GF-D8 (cell line): ENCODE data around the gene DCAF11.
A peak's percentile ranks its signal among the peaks of the same experiment; 100 is the strongest.

Experiments
- DNase-seq: peaks from one replicate; lab custom pipeline; 2025; lab: John Stamatoyannopoulos, UW

Gene DCAF11

GRCh38 chr14:24079491-24080141 lies 35.0 kb upstream of the DCAF11 start:
- no peak for DNase-seq

DNA sequence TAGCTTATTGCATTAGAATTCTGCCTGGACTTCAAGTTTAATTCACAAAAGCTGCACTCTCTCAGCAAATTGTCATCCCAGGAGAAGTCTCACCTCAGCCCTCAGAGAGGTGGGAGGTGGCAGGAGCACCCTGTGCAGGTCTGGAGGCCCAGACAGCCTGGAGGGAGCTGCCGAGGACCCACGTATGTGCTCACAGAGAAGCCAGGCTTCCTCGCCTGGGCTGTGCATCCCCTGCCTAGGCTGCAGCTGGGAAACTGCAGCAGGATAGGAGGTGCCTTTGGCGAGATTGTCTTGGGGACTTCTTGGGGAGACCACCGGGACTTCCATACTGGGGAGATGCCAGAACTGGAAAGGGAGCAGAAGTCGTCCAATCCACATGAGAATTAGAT lies 34.4 kb upstream of the DCAF11 start:
- no peak for DNase-seq

DNA sequence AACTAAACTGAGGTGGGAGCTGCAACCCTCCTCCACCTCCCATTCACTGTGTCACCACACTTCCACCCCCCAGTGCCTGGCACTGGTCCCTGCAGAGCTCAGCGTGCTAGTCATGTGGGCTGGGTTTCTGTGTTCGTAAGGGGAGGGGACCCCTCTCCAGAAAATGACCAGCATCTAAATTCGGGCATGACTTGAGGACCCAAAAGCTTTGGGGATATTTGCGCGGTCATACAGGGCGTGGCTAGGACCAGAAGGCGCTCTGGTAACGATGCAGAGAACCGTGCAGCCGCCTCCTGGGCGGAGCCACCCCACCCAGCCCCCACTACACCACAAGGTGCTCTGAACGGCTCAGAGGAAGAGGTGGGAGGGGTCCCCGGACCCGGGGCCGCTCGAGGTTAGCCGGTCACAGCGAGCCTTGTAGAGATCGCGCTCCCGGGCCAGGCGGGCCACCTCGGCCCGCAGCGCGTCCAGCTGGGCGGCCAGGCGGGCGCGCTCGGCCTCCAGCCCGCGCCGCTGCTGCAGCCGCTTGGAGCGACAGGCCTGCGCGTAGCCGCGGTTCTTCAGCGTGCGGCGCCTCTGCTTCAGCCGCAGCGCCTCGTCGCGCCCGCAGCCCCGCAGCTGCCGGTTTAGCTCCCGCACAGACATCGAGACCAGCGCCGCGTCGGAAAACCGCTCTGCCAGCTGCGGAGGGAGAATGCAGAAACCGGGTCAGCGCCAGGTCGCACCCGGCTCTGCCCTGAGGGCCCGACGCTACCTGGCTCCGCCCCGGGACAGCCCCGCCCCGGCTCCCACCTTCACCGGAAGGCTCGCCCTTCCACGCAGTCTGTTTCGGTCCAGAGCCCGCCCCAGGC lies 33.5 kb upstream of the DCAF11 start:
- DNase-seq: no peak

- no peak for DNase-seq
These were observed 32.8 kb upstream of the DCAF11 start for GRCh38 chr14:24081739-24082211.

DNA sequence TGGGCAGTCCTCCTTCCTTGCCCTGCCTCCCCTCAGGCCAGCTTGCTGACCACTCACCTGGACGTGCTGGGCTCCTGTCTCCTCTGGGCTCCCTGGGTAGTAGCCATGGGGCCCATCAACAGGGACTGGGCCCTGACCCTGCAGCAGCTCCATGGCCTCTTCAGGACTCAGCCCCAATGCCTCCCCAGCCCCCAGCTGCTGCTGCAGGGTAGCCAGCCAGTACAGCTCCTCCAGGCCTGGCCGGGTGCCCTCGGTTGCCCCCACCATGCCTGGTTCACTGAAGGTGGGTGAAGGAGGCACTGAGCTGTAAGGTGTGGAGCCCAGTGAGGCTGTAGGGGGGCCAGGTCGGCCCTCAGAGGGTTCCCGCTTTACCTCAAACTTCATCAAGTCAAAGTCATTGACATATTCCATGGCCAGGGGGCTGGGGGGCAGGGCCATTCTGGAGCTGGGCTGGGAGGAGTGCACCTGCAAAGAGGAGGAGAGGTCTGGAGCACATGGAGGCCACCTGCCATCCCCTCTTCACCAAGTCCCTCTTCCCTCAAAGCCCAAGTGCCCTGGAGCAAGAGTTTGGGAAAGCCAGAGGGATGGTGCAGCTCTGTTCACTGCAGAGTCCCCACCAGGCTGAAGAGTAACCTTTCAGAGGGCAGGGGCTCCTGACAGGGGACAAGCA lies 32.0 kb upstream of the DCAF11 start:
- no peak for DNase-seq

GRCh38 chr14:24083462-24083861 lies 31.1 kb upstream of the DCAF11 start:
- no peak for DNase-seq

DNA sequence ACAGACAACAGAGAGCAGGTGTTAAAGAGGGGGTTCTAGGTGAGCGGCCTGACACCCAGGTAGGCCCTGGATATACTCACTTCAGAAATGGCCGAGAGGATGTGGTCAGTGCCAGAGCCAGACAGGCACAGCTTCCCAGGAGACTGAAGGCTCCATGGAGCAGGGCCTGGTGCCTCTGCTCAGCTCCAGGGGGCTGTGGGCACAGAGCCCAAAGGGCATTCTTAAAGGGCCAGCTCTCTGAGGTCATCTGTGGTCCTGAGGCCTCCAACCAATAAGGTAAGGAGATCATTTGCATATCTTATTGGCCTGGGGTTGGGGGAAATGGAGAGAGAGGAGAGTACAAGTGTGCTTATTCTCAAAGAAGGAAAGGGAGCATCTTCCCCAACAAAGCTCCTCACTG lies 30.1 kb upstream of the DCAF11 start:
- no peak for DNase-seq

DNA sequence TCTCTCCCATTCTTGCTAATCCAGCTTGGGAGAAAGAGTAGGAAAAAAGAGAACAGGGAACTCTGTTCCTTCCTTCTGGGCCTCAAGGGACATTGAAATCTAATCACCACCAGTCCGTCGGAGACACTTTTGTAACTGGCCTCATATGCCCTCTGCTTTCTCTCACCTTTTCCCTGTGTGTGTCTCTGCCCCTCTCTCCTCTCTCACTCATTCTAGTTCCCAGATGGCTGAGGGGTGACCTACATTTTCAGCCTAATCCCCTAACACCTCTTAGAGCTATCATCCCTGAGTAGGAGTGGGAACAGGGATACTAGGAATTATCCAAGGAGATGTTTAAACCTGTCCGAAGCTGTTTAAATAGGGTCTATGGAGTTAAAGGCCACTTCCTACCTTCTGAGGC lies 29.4 kb upstream of the DCAF11 start:
- no peak for DNase-seq

- DNase-seq: no peak
These were observed 28.2 kb upstream of the DCAF11 start for GRCh38 chr14:24086193-24086955.

GRCh38 chr14:24087004-24087403 lies 27.6 kb upstream of the DCAF11 start:
- DNase-seq: no peak

- no peak for DNase-seq
These were observed 26.5 kb upstream of the DCAF11 start for GRCh38 chr14:24088095-24088494.

DNA sequence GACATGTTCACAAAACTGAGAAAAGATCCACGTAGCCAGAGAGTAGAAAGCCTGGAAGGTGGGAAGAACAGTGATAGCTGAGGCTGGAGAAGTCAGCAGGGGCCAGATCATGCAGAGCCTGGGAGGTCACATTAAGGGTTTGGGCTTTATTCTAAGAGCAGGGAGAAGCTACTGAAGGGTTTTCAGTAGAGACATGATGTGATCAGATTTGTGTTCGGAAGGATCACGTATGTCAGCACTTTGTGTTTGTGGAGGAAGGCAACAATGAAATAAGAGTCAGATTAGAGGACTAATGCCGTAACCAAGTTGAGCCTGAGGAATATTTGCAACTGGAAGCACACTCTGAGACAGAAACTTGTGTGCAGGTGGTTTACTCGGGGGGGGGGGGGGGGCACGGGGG lies 24.7 kb upstream of the DCAF11 start:
- no peak for DNase-seq

DNA sequence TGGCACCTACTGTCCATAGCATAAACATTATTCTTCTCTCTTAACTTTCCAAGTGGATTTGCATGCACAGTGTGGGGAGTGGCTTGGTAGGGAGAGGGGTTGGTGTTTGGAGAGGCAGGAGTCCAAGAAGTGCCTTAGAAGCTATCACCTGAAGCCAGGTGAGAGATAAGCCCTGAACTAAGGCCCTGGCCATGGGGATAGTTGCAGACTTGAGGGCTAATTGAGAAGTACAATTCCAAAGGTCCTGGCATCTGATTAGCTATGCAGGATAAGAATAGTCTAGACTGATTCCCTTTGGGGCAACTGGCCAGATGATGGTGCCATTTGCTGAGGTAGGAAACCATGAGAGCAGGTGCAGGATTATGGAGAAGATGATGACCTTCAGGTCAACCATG lies 22.5 kb upstream of the DCAF11 start:
- DNase-seq: no peak

- DNase-seq: no peak
These were observed 21.9 kb upstream of the DCAF11 start for GRCh38 chr14:24092505-24093206.

DNA sequence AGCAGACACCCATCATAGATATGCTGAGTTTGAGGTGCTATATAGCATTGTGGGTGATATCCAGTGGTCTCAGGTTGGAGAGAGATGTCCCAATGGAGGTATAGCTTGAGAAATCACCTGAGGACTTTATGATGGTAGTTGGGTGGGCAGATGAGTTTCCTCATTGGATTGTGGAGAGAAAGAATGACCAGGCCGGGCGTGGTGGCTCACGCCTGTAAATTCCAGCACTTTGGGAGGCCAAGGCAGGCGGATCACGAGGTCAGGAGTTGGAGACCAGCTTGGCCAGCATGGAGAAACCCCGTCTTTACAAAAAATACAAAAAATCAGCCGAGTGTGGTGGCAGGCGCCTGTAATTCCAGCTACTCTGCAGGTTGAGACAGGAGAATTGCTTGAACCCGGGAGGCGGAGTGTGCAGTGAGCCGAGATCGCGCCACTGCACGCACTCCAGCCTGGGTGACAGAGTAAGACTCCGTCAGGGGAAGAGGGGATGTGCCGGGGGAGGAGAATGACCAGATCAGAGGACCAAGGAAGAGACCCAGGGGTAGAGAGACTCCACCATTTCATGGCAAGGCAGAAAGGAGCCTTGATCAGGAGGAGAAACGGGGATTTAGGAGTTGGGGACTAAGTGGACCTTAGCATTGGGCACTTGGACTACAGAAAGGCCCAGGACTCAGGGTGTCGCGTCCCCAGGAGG lies 21.2 kb upstream of the DCAF11 start:
- DNase-seq: no peak

GRCh38 chr14:24093901-24094840 lies 20.4 kb upstream of the DCAF11 start, which contains the start of gene PCK2:
Gene PCK2 (plus strand): TSS chr14:24094311. CDS start chr14:24094406, 95 bp downstream.
- DNase-seq: peak; percentile 79

DNA sequence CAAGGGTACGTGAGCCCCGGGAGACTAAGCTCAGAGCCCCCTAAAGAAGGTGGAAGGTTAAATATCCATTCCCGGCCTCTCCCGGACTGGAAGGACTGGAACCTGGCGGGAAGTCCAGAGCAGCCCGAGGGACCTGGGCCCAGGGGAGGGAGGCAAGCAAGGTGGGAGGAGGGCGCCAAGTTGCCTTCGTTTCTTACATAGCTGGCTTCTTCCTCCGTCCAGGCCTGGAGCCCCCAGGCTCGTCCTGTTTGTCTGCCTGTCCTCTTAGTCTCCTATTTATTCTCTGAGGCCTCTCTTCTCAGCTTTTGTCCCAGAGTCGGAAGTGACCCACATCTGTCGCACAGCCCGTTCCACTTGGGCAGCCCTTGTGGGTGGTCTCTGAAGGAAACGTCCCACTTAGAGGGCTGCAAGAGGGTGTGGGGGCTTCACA lies 19.7 kb upstream of the DCAF11 start:
- no peak for DNase-seq

- DNase-seq: peak; percentile 11
These were observed 19.1 kb upstream of the DCAF11 start for GRCh38 chr14:24095271-24096068.
